GM18498 (cell line): ENCODE results near the gene FUBP3.
"Not testable (repeated sequence)": the region's sequence is repeated elsewhere in the genome, so short reads cannot be mapped to it uniquely, and the experiment has no call there.

Experiments used
- ATAC-seq: cut with Tn5 transposase; IDR thresholded peaks from one replicate; pipeline ENCODE4 v1.9.1; 2021; ENCODE audit warnings: mild to moderate bottlenecking, moderate library complexity; ENCODE audit not compliant: unreplicated experiment

Gene FUBP3

DNA sequence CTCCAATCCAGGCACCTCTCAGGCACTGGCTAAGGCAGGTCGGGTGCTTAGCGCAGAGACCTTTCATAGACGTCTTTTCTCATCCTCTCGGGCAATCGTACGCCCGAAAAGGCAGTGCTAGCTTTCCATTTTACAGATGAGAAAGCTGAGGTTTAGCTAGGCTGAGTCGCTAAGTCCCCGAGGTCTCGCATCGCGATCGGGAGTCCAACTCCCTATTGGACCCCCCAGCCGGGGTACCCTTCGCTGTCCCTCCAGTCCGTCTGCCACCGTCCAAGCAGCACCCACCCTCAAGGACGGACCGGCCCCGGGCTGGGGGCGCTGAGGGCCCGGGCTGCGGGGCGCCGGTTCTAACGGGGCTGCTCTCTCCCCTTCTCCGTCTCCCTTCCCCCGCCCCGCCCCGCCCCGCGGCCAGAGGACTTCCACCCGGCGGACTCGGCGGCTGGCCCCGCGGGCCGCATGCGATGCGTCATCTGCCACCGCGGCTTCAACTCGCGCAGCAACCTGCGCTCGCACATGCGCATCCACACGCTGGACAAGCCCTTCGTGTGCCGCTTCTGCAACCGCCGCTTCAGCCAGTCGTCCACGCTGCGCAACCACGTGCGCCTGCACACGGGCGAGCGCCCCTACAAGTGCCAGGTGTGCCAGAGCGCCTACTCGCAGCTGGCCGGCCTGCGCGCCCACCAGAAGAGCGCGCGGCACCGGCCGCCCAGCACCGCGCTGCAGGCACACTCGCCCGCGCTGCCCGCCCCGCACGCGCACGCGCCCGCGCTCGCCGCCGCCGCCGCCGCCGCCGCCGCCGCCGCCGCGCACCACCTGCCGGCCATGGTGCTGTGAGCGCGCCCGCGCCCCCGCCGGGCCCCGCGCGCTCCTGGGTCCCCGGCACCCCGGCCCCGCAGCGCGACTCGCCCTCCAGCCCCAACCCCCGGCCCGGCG is 101.7 kb downstream of the FUBP3 start:
- peak; percentile 53 for ATAC-seq

DNA sequence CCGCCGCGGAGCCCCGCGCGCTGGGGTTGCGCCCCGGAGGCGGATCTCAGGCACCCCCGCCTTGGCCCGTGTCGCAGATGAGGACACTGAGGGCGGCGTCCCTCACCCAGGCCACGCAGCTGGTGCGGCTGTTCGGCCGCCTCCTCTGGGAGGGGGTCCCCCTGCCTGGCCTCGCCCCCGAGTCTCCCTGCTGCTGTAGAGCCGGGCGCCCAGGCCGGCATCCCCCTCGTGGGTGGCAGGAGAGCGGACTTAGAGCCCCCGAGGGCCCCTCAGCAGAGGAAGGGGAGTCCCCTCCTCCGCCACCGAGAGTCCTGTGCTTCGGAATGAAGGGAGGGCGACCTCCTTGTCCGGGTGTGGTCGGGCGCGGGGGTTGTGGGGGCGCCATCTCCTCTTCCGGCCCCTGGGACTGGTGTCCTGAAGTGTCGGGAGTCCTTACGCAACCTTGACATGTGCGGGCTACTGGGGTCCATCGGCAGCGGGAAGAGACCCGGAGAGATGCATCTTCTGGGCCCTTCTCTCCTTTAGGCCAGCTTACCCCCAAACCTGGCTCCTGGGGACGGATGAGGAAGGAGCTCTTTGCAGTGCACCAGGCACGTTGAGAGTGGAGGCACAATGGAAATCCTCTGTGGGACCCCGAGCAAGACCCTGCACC is 102.5 kb downstream of the FUBP3 start:
- ATAC-seq, result peak; percentile 22

DNA sequence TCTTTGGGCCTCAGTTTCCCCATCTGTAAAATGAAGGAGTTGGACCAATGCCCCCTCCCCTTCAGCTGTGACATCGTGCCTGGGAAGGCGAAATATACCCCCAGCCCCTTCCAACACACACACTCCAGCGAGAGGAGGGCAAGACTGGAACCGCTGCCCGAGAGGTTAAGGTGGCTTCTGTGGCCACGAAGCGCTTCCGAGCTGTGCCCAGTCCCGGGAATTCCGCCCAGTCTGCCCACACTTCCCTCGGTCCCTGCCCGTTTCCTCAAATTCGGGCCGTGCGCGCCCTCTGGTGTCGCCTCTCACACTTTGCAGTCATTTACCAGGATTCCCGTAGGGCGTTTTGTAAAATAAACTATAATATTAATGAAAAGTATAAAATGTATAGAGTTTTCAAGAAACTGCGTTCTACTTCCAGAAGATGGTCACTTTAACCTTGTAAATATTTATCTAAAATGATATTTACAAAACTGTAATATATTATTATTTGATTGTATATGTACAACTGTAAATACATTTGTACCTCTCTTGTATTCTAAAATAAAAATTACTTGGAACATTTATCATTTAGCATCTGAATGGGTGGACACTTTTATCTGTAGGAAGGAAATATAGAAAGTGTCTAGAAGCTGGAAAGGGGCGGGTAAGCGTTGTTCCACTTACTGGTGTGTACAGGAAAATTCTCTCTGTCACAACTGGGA is 103.2 kb downstream of the FUBP3 start:
- no peak for ATAC-seq

GRCh38 chr9:130685104-130685503 is 105.7 kb downstream of the FUBP3 start:
- no peak for ATAC-seq

DNA sequence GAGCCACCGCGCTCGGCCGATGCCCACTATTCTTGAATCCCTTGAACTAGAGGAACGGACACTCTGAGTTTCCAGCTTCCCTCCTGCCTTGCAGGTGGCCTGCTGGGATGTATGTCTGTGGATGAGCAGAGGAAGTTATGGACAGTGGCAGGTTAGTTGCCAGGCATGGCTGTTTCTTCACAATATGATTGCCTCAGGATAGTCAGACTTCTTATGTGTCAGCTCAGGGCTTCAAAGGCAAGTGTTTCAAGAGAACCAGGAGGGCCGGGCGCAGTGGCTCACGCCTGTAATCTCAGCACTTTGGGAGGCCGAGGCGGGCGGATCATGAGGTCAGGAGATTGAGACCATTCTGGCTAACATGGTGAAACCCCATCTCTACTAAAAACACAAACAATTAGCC is 106.6 kb downstream of the FUBP3 start:
- ATAC-seq, result not testable (repeated sequence)

DNA sequence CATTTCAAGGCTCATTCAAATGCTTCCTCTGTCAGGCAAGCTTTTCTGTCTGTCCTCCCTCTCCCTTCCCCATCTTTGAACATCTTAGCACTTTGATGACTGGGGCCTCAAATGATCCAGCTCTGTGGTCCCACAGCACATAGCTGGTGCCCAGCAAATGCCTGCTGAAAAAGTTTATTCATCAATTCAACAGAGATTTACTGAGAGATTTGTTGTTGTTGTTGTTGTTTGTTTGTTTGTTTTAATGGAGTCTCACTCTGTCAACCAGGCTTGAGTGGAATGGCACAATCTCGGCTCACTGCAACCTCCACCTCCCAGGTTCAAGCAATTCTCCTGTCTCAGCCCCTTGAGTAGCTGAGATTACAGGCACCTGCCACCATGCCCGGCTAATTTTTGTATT is 108.2 kb downstream of the FUBP3 start:
- ATAC-seq, result no peak
